Lower leg skin (tissue), 4 donors: ENCODE data around the gene MIS12. TPM values are rescaled to one million over a fixed set of nuclear protein-coding genes. Genes with fewer than 3 reads are reported as not detected.

ENCODE experiments used
- DNase-seq, 2 donors: peaks; one replicate each; pipeline ENCODE4 v3.0.0-alpha.2; 2019; ENCODE audit warnings: low spot score in 2 of 2
- H3K4me3 ChIP-seq: fragments of 200-600 bp; sonication (generic); 2 replicates; pipeline ENCODE4 v1.5.1; 2017; ENCODE audit warnings: mild to moderate bottlenecking, low read depth; ENCODE audit not compliant: poor library complexity, severe bottlenecking
- CTCF ChIP-seq, 3 donors: fragments of 450-650 bp; IDR thresholded peaks; one replicate each; pipeline ENCODE4 v1.5.1; 2016; ENCODE audit warnings: antibody characterized with exemption in 3 of 3, mild to moderate bottlenecking in 3 of 3, moderate library complexity in 2 of 3
- POLR2A ChIP-seq, 2 donors: fragments of 450-650 bp; IDR thresholded peaks; one replicate each; pipeline ENCODE4 v1.6.1; 2016 to 2017; ENCODE audit warnings: antibody characterized with exemption in 2 of 2, mild to moderate bottlenecking in 1 of 2, moderate library complexity in 1 of 2
- WGBS, 2 donors: methylation state at CpG; one replicate each; pipeline ENCODE4 v1.1.5; 2018; 5-methylcytosine and 5-hydroxymethylcytosine counted together
- intact Hi-C: fragments of 100-400 bp; cut with DNase I; formaldehyde crosslinking; loops from one replicate; pipeline ENCODE4 v1.15.0; 2023; ENCODE audit warnings: low total_unique reads
- total RNA-seq, 4 donors: library from RNA; depleted of rRNA; stranded (reverse); fragments of >200 nt; gene quantifications; one replicate each; pipeline ENCODE4 v1.1.0, GENCODE V29; 2016

Gene MIS12
- total RNA-seq, 4 donors from 2014 or later = 6.7 to 10.3 (median 9.5) TPM

GRCh38 chr17:5530265-5531084 lies 44.1 kb downstream of the MIS12 start:
- TF ChIP-seq CTCF (IDR thresholded peaks at IDR 0.05) (no peak), POLR2A (IDR thresholded peaks at IDR 0.05) (no peak)
- WGBS, 2 donors = 90 to 92% methylated on average over 12 of the region's 12 CpGs

GRCh38 chr17:5531085-5531418 lies 44.7 kb downstream of the MIS12 start:
- H3K4me3 ChIP-seq = no peak overlapping the region
- 93 to 96% methylated on average over 4 of the region's 4 CpGs for WGBS, 2 donors
- intact Hi-C loops = no loop called here
- no peak for TF ChIP-seq POLR2A (IDR thresholded peaks at IDR 0.05)
- TF ChIP-seq CTCF (IDR thresholded peaks at IDR 0.05) = no peak
- DNase-seq = no peak

More at GRCh38 chr17:5530265-5531084, 44.1 kb downstream of the MIS12 start:
- H3K4me3 ChIP-seq = no peak overlapping the region
- no peak for DNase-seq
- intact Hi-C loops = no loop called here

GRCh38 chr17:5532581-5532980 lies 46.2 kb downstream of the MIS12 start:
- no peak for DNase-seq
- H3K4me3 ChIP-seq = no peak overlapping the region
- intact Hi-C loops = no loop called here
- 90 to 96% methylated on average over 8 of the region's 8 CpGs for WGBS, 2 donors
- TF ChIP-seq POLR2A (IDR thresholded peaks at IDR 0.05) (no peak), CTCF (IDR thresholded peaks at IDR 0.05) (no peak)

- 89 to 91% methylated on average over 18 of the region's 18 CpGs for WGBS, 2 donors
- no peak for DNase-seq
- no peak overlapping the region for H3K4me3 ChIP-seq
- no peak for TF ChIP-seq CTCF (IDR thresholded peaks at IDR 0.05)
- TF ChIP-seq POLR2A (IDR thresholded peaks at IDR 0.05) = no peak
- intact Hi-C loops = no loop called here
Observed at GRCh38 chr17:5533486-5534315, 47.3 kb downstream of the MIS12 start.

DNA sequence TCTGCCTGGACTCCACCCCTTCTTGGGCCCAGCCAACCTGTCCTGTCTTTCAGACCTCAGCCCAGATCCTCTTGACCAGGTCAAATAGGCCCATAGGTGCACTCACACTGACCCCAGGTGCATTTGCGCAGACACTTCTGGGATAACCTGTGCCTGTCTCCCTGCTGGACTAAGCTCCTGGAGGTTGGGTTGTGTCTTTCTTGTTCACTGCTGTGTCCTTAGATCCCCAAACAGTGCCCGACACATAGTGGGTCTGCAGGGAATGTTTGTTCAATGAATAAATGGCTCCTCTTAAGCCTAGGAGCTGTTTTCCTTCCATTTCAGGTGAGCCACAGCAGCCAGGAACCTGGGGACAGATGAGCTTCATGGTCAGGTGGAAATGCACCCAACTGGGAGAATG lies 49.1 kb downstream of the MIS12 start:
- intact Hi-C loops = no loop called here
- TF ChIP-seq POLR2A (IDR thresholded peaks at IDR 0.05) (no peak), CTCF (IDR thresholded peaks at IDR 0.05) (no peak)
- no peak overlapping the region for H3K4me3 ChIP-seq
- whole genome bisulfite sequencing, 2 donors = 96 to 97% methylated on average over 2 of the region's 2 CpGs
- DNase-seq = no peak
